ENCODE results near the gene STUM.

Gene STUM

DNA sequence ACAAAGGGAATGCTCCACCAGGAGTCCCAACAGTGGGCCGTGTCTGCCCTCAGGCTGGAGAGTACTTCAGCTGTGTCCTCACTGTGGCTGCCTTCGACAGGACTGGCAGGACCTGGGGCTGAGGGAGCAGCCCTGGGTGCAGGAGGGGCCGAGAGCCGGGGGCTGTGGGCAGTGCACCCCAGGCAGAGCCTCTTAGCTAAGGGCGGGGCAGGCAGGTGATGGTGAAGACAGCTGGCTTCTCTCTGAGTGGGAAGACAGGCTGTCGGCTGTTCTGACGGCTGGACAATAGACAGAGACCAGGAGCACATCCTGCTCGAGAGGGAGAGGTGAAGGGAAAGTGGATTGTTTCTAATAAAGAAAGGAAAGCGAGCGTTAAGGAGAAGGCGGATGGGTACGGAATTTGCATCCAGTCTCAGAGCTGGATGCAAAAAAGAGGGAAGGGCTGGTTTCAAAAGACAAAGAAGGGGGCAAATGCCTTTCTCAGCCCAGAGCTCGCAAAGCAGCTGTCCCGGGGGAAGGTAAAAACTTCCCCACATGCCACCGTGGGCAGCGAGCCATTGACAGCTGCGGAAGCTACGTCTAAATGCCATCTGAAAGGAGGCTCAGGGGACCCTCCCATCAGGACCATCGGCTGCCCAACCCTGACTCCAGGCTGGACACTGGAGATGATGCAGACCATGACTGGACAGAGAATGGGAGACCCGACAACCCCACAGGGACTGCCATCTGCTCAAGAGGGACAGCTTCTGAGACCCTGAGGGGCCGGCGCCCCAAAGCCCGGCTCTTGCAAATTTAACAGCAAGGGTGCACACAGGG lies 92.0 kb downstream of the STUM start:
- DNase-seq (ENCODE audit: low read depth), result no peak

DNA sequence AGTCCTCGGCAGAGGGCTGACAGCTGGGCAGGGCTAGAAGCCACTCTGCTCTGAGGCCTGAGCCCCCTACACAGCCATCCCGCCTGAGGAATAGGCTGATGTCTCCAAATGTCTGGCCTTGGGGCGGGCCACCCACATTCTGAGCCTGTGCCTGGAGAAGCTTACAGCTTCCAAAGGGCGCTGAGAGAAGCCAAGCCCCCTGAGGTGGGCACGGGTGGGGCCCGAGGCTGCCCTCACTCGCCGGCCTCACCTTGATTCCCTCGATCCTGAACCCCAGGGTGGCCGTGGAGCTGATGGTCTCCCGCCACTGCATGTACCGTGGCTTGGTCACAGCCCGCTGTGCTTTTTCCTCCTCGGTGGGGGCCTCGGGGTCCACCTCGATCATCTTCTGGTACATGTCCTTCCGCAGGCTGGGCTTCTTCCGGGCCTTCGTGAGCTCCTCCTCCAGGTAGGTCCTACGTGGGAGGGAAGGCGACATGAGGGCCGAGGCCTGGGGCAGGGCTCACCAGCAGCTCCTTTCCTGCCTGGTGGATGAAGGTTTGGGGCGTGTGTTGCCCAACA lies 93.2 kb downstream of the STUM start:
- DNase-seq (ENCODE audit: low read depth), result no peak

DNA sequence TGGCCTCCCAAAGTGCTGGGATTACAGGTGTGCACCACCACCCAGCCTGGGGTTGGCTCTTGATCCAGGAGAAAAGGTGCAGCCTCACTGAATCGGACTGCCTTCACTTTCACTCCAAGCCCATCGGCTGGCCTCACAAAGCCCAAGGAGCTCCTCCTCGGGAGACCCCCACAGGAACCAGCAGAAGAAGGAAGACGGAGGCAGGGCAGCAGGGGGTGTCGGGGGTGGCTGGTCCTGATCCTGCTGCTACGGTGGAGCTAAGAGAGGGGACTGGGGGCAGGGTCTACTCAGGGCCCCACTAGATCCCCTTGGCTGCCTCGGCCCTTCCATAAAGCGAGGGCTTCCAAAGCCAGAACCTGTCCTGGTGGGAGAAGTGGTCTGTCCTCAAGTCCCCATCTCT lies 93.9 kb downstream of the STUM start:
- no peak for DNase-seq (ENCODE audit: low read depth)

DNA sequence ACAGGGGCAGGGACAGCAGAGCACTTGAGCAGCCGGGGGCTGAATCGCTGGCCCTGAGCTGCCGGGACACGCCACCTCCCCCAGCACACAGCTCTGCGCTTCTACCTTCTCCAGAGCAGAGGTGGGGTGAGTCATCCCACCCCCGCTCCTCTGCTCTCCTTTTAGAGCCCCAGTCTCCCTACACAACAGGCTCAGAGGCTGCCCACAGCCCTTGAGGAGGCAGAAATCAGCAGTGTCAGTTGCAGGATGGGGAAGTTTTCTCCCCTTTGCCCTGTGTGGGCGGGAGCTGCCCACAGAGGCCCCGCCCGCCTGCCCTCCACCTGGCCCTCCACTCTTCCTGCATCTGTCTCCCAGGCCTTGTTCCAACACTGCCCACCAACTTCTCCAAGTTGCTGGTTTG lies 94.6 kb downstream of the STUM start:
- DNase-seq (ENCODE audit: low read depth), result no peak

DNA sequence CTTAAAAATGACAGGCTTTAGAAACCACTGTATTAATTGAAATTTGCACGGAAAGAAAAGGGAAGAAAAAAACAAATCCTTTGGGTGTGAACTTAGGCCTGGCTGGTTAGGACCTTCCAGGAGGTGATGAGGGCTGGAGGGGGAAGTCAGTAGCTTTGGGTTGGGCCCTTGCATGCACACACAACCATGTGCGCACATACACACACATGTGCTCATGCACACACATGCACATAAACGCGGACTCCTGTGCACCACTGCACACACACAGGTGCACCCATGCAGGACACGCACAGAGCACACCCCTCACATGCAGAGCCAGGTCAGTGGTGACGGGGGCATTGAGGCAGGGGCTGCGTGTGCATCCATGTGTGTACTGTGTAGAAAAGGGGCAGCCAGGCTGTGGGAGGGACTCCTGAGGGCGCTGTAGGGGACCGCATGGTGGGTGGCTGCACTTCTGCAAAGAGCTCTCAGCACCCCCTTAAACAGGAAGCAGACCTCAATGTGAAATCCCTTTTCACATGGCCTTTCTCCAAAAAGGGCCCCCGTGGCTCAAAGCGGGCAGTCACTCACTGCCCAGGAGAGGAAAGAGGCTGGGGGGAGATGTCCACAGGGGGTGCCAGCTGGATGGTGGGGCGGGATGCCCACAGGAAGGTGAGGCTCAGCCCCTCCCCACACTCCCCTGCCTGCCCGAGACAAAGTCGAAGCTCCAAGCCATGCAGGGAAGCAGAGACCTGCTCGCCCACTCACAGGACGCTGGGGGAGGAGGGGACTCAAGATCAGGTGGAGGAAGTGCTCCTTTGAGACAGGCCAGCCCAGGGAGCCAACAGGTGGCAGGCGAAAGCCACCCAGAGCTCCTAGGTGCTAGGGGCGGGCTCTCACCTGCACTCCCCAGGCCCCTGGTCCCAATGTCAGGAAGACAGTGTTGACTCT lies 95.3 kb downstream of the STUM start:
- DNase-seq (ENCODE audit: low read depth), result no peak

DNA sequence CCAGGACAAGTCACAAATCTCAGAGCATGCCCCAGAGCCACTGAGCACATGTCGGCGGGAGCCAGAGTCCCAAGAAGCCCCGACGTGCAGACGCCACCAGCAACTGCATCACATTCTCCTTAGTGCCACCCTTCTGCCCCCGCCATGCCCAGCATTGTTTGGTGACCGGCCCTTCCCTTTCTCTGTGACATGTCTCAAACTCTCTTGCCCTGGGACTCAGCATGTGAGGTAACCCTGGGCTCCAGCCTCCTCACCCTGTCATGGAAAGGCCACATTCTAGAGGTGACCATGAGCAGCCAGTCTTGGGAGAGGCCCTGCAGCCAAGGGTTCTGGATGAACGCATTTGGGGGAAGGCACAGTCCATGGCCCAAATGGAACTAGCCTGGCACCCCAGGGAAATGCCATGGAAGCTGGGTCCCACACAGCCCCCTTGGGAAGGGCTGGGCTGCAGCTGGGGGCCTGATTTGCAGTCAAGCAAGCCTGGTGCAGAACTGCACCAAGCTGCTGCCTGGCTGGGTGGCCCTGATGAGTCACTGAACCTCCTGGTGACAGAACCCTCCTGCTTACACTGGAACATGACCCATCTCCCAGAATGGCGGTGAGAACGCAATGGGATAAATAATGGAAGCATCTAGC lies 96.1 kb downstream of the STUM start:
- no peak for DNase-seq (ENCODE audit: low read depth)

DNA sequence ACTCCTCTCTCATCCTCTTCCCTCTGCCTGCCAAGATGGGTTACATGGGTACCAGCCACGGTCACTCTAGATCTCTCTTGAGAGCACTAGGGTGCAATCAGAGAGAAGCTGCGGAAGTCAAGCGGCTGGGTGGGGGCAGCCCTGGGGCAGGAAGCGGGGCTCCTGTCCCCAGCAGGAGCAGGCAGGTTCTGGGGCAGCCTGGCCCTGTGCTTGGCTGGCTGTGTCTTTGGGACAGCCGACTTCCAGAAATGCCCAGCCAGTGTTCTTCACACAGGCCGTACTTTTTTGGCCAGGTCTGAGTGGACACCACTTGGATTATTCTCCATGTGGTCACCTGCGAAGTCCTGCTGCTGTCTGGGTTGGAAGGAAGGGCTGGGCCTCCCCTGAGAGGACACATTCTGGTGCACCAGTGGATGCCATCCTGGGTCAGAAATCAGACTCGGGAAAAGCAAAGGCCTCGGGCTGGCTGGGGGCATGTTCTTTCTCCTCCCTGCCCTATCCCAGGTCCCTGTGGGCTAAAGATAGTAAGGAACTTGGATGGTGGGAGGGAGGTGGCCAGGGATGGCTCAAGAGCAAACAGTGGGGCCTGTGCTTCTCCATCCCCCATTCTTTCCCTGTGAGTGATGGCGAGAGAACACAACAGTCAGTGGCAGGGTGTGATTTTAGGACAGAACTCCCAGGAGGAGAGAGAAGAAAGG lies 96.9 kb downstream of the STUM start:
- no peak for DNase-seq (ENCODE audit: low read depth)

DNA sequence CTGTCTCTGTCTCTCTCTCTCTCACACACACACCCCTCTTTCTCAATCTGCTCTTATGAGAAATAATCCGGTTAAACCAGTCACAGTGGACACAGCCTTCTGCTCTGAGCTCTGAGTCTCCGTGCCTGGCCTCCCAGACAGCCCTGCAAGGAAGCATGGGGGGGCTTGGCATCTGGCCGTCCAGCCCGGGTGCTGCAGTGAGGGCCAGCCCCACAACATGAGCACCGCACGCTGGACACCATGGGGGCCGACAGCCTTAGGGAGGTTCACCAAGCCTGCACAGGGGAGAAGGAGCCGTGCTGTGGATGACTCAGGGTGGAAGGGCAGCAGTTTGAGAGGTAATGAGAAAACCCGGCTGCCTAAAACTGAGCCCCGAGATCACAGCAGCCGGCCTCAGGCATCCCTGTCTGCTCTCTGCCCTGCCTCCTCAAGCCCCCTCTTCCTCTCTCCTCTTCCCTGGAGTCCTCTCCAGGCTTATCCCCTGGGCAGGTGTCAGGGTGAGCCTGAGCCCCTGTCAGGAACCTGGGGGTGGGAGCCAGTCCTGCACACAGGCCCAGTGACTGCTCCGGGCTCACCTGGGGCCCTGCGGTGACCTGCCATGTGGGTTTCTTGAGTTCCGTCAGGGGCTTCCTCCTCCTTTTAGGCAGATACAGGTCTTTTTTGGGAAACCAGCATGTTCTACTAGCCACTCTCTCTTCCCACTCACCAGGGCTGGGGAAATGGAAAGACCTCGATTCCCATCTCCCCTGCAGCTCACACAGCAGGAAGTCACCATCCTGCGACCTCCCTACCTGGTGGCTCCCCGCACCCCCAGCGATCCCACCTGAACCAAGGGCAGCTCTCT lies 97.7 kb downstream of the STUM start:
- no peak for DNase-seq (ENCODE audit: low read depth)

DNA sequence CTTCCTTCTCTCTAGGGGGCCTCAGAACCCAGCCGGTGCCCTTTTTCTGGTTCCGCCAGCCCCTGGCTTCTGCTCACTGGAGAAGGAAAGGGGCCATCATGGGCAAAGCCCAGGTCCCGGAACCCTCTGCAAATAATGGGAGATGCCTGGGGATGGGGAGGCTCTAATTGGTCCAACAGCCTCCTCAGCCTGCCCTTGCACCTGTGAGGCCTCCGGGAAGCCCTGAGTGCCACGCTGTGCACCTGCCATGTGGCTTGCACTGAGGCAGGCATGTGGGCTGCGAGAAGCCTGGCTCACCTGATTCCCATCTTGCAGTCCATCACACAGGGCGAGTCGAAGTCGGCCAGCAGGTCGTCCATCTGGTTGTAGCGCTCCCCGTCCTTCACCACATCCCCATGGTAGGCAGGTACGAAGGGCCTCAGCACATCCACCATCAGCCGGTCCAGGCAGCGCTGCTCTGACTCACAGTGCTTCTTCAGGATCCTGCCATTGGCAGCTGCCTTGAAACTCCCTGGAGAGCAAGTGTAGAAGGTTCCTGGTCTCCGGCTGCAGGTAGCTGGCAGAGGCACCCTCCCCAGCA lies 98.4 kb downstream of the STUM start:
- DNase-seq (ENCODE audit: low read depth), result no peak

DNA sequence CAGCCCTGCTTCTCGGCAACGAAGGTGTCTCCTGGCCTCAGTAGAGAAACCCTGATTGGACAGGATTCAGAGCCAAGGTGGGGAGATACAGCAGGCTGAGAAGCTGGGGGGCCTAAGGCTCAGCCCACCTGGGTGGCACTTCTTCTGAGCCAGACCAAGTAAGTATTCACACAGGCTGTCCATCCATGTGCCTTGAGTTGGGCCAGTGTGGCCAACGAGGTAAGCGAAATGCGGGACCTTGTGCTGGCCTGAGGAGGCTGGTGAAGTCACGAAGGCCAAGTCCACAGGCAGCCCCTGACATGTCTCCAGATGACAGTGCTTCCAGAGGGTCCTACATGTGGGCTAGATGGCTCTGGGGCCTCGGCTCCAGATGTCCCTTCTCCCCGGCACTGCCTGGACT lies 99.2 kb downstream of the STUM start:
- no peak for DNase-seq (ENCODE audit: low read depth)

DNA sequence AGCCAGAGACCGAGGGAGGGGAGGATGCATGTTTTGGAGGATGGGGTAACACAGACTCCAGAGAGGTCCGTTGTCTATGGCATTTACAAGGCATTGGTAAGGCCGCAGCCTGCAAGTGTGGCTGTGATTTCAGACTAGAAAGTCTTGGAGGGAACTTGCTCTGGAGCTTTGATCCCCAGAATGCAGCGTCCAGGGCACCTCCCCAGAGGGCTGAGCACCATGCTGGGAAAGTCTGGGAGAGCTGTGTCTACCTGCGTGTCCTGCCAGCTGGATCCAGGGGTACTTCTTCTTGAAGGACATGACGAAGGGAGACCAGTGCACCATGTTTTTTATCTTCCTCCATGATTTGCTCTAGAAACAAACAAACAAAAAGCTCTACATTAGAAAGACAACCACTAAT lies 99.9 kb downstream of the STUM start:
- no peak for DNase-seq (ENCODE audit: low read depth)

DNA sequence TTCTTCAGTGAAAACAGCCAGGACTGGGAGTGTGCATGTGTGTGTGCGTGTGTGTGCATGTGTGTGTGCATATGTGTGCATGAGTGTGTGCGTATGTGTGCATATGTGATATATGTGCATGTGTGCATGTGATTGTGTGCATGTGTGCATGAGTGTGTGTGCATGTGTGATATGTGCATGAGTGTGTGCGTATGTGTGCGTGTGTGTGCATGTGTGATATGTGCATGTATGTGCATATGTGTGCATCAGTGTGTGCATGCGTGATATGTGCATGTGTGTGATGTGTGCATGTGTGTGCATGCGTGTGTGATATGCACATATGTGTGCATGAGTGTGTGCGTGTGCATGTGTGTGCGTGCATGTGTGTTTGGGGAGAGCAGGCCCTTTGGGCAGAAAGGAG lies 100.7 kb downstream of the STUM start:
- DNase-seq (ENCODE audit: low read depth), result no peak

DNA sequence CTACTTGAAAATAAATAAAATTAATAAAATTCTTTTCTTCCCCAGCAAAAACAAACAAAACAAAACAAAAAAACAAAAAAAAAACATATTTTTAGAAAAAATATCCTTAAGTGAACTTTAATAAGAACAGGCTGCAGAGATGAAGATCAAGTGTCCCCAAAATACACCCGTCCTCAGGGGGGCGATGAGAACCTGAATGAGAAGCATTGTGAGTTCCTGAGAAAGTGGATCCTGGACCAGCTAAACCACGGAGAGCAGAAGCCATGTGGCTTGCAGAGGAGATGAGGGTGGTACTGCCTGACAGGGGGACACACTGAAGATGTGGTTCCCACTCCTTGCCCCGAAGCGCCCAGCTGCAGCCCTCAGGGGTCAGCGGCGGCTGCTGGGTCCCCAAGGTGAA lies 101.2 kb downstream of the STUM start:
- DNase-seq (ENCODE audit: low read depth), result no peak

DNA sequence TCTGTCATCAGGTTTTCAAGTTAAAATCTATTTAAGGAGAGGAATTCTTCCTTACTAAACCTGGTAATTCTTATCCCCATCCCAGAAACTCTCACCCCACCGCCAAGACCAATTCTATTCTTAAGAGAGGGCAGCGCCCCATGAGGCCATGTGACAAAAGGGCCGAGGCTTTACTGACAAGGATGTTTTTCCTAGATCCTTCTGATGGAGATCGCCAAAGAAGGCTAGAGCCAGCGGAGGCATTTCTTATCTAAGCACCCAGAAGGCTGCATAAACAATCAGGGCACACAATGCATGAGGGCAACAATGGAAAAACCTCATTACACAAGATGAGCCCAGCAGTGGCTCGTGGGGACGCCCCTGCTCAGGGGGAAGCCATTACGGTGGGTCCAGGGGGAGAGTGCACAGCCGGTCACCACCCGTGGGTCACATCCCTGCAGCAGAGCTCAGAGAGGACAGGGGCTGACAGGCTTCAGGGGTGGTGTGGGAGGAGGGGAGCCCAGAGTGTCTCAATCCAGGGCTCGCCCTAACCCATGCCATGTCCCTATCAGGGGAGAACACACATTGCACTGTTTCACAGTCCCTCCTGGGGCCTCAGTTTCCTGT lies 101.8 kb downstream of the STUM start:
- DNase-seq (ENCODE audit: low read depth), result no peak

DNA sequence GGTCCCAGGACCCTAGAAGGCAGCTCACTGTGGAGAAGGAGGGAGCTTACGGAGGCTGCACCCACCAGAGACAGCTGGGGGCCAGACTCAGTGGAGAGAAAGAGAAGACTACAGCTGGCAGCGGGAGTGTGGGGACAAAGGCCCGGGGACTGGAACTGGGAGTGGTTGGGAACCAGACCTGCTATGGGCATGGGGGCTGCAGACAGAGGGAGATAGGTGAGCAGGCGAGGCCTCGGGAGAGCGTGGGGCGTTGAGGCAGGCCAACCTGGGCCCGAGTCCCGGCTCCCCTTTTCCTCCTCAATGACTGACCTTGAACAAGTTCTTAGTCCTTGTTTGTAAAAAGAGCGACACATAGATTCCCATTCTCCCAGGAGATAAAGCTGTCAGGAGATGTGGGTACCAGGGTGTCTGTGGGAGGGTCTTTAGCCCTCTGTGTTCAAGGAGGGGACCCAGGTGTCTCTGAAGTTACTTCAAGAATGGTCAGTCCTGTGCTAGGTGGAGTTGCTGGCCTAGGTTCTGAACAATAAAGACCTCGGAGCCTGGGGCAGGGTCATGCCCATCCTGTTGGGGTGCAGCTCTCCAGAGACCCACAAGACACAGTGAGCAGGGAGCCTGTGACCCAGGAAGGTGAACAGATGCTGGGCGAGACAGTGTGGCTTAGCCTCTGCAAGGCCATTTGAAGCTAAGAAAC lies 102.6 kb downstream of the STUM start:
- DNase-seq (ENCODE audit: low read depth), result no peak

DNA sequence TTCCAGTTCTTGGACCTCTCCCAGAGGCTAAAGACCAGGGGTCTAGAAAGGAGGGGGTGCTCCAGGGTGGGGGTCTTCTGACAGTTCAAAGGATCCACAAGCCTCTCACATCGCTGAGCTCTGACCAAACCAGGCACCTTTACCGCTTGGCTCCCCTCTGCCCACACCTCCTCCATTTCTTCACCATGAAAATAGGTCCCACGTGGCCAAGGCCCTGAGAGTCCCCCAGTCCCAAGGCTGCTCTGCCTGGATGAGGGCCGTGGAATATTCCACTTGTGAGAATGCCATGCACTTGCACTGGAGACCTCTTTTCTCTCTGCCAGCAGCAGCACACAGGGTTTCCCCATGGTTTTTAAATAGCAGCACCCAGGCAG lies 103.2 kb downstream of the STUM start:
- no peak for DNase-seq (ENCODE audit: low read depth)

DNA sequence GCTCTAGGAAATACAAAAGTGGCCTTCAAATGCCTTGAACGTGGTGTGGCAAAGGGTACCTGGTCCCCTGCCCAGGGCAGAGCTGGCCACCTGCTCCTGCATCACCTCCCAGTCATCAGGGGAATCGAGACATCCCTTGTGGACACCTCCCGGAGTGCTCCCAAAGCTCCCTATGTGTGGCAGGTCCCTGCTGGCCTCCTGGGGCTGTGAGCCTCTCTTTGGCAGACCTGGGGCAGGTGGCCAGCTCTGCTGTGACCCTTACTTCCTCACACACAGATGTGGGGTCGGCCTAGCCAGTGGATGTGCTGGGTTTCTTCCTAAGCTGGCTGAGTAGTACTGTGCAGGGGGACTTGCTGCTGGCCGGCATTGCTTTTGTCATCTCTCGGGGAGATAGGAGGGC lies 104.0 kb downstream of the STUM start:
- no peak for DNase-seq (ENCODE audit: low read depth)

DNA sequence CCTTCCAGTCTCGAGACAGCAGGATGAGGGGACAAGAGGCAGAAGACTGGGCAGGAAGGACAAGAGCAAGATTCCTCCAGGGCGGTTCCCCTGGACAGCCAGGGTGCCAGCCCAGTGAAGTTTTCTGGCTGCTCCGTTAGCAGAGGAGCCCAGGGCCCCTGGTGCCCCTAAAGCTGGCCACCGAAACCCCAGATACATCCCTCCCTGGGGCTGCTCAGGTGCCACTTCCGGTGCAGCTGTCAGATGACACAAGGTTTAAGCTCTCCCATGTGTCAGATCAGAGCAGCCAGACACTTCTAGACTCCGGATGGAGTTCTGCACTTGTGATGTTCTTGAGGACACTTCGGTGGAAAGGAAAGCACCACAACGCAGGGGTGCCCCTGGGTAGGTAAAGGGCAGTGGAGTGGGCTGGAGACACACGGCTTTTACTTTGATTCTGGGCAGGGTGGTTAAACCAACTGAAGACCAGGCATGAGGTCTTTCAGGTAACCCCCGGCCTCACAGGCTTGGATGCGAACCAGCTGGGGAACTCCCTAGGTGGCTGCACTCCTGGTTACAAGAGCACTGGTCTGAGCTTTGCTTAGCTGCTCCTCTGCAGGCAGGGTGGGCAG lies 104.9 kb downstream of the STUM start:
- DNase-seq (ENCODE audit: low read depth), result no peak

DNA sequence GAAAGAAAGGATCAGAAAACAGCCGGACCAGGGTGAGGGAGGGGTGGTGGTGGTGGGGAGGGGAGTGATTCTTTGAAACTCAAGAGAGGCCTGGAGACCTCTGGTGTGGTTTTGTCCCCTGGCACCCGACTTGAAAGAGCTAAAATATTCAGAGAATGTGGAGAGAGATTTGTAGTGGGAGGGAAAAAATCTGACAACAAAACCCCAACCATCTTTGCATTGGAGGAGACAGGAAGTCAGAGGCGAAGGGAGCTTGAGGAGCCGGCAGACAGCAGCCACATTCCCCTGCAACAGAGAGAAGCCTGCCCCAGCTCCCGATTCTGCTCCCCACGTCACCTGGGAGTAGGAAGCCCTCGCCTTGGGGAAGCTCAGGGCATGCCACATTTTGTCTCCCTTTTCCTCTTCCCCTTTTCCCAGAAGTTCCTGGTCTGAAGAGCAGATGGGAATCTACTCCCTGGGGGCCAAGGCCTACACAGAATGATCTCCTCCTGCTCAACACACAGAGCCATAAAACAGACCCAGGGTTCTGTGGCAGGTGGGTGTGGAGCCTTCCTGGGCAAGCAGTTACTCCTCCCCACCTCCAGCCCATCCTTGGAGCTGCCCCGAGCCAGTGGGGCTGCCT lies 105.6 kb downstream of the STUM start:
- no peak for DNase-seq (ENCODE audit: low read depth)

All from non-pigmented ciliary epithelial cell (primary cell).